Immature natural killer cell (primary cell): ENCODE data around the gene GXYLT2. TPM values are rescaled to one million over a fixed set of nuclear protein-coding genes. Genes with fewer than 3 reads are reported as not detected.
A peak's percentile ranks its signal among the peaks of the same experiment; 100 is the strongest.

ENCODE experiments used
- DNase-seq, 3 donors: peaks; one replicate each; pipeline ENCODE4 v3.0.0; 2022; ENCODE audit warnings: mixed read lengths in 1 of 3
- H3K27ac Mint-ChIP-seq, 6 donors: one replicate each; pipeline ENCODE4 v1.8.0; 2020; ENCODE audit warnings: mixed read lengths in 6 of 6, mild to moderate bottlenecking in 5 of 6, inconsistent platforms in 4 of 6, moderate library complexity in 3 of 6
- H3K27me3 Mint-ChIP-seq, 3 donors: one replicate each; pipeline ENCODE4 v1.8.0; 2020 to 2021; ENCODE audit warnings: low read depth in 3 of 3, mild to moderate bottlenecking in 3 of 3, mixed read lengths in 3 of 3, moderate library complexity in 3 of 3, inconsistent platforms in 1 of 3
- H3K36me3 Mint-ChIP-seq, 3 donors: one replicate each; pipeline ENCODE4 v1.8.0; 2020; ENCODE audit warnings: mixed read lengths in 3 of 3, inconsistent platforms in 2 of 3, mild to moderate bottlenecking in 2 of 3
- H3K4me1 Mint-ChIP-seq, 2 donors: one replicate each; pipeline ENCODE4 v1.8.0; 2020; ENCODE audit warnings: inconsistent platforms in 2 of 2, mild to moderate bottlenecking in 2 of 2, mixed read lengths in 2 of 2, moderate library complexity in 1 of 2
- H3K4me3 Mint-ChIP-seq, 5 donors: one replicate each; pipeline ENCODE4 v1.8.0; 2020; ENCODE audit warnings: mild to moderate bottlenecking in 5 of 5, mixed read lengths in 5 of 5, inconsistent platforms in 3 of 5, moderate library complexity in 3 of 5
- H3K9me3 Mint-ChIP-seq, 6 donors: one replicate each; pipeline ENCODE4 v1.8.0; 2020; ENCODE audit warnings: mild to moderate bottlenecking in 6 of 6, mixed read lengths in 6 of 6, inconsistent platforms in 4 of 6, moderate library complexity in 3 of 6
- polyA plus RNA-seq, 3 donors: library from polyadenylated mRNA; unstranded; fragments of 300-500 nt; fragmentation: Illumina TruSeq; gene quantifications; one replicate each; pipeline ENCODE4 v1.2.3, GENCODE V29; 2021

The GXYLT2 gene
- polyA plus RNA-seq, 3 donors from 2014 or later: not detected

DNA sequence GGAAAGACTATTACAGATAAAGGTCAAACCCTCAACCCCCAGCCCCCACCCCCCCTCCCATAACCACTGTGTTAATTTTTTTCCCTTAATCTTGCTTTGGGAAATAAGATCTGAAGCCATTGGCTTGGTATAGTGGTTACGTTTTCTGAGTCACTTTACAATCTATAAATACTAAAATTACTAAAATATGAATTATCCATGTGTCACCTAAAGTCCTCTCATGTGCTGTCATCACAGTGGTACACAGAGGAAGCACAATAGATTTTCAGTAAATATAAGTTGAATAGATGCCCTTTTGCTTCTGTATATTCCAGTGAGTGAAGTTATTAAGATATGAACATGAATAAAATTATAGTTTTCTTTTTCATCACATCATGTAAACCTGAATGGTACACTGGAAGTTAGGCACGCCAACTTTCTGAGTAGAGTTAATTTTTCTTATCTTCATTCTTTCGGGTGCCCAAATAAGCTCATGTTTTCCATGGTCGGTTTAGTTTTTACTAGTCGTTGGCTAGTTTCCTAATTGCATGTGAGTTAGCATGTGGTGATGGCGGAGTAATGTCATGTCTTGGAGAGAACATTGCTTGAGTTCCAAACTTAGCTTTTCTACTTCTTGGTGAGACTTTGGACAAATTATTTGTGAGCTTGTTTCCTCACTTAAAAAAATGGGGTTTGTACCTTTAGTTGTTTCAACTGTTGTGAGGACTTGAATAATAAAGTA lies 120.3 kb downstream of the GXYLT2 start:
- Mint-ChIP-seq H3K4me3 (peak overlapping the region in 2 of 5 donors; percentile 4 to 25), H3K36me3 (peaks cover 4 to 14% (median 14%) of the 10 kb centered on the region in 3 donors), H3K9me3 (no peaks in the 10 kb centered on the region), H3K4me1 (peaks cover 80 to 96% of the 10 kb centered on the region in 2 donors), H3K27me3 (no peaks in the 10 kb centered on the region), H3K27ac (peak overlapping the region in 5 of 6 donors; percentile 19 to 65 (median 46))
- DNase-seq: no peak

DNA sequence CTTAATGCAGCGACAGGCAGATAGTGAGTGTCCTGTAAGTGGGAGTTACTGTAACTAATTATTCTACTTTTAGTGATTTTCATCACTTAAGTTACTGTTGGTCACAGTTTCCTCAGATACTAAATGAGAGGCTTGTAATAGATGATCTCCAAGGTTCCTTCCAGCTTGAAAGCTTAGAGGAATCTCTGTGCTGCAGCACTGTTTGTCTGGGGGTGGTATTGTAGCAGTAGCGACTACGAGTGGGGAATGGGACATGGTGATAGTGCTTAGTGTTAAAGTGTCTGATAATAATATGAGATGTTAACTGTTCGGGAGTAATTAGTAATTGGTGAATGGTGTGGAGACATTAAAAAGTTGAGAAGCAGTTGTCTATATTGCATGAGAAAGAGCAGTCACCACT lies 121.2 kb downstream of the GXYLT2 start:
- H3K36me3 Mint-ChIP-seq: peaks cover 4 to 11% (median 11%) of the 10 kb centered on the region in 3 donors
- no peak for DNase-seq
- peaks cover 0 to 2% (median 2%) of the 10 kb centered on the region in 3 donors for H3K27me3 Mint-ChIP-seq
- peak overlapping the region; percentile 31 to 67 (median 43) for H3K27ac Mint-ChIP-seq
- peaks cover 78 to 92% of the 10 kb centered on the region in 2 donors for H3K4me1 Mint-ChIP-seq
- H3K9me3 Mint-ChIP-seq: no peaks in the 10 kb centered on the region
- H3K4me3 Mint-ChIP-seq: peak overlapping the region in 2 of 5 donors; percentile 18 to 25

DNA sequence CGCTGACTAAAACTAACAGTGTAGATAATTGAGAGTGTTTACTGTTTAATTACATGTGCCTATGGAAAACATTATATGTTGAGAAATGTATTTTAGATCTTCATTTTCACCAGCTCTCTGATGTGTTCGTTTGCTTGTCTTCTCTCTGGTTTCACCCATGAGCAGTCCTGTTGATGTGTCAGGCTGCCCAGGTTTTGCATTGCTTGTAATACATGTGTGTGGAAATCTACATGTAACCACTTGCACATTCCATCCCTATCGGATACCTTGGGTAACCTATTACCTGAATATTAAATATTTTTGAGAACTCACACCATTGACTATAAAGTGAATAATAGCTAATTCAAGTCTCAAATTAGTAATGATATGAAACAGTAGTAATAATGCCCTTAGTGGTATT lies 121.9 kb downstream of the GXYLT2 start:
- no peak overlapping the region for H3K4me3 Mint-ChIP-seq
- peaks cover 74 to 90% of the 10 kb centered on the region in 2 donors for H3K4me1 Mint-ChIP-seq
- H3K9me3 Mint-ChIP-seq: no peaks in the 10 kb centered on the region
- peak overlapping the region in 2 of 6 donors; percentile 17 to 80 for H3K27ac Mint-ChIP-seq
- H3K27me3 Mint-ChIP-seq: peaks cover 0 to 3% (median 2%) of the 10 kb centered on the region in 3 donors
- H3K36me3 Mint-ChIP-seq: peaks cover 4 to 8% (median 6%) of the 10 kb centered on the region in 3 donors
- DNase-seq: no peak

DNA sequence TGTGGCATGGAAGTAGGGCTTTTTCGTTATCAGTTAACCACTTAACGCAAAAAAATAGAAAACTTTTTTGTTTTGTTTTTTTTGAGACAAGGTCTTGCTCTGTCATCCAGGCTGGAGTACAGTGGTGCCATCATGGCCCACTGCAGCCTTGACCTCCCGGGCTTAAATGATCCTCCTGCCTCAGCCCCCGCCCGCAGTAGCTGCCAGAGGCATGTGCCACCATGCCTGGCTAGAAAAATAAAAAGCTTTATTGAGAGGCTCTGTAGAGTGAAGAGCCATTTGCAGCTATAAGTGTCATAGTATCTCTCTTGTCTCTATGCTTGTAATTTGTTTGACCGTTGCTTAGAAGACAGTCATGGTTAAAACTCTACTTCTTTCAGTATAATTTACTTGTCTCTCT lies 122.3 kb downstream of the GXYLT2 start:
- H3K4me3 Mint-ChIP-seq: no peak overlapping the region
- peaks cover 4 to 8% (median 6%) of the 10 kb centered on the region in 3 donors for H3K36me3 Mint-ChIP-seq
- H3K27me3 Mint-ChIP-seq: peaks cover 0 to 3% (median 2%) of the 10 kb centered on the region in 3 donors
- H3K27ac Mint-ChIP-seq: peak overlapping the region in 4 of 6 donors; percentile 10 to 44 (median 22)
- H3K9me3 Mint-ChIP-seq: no peaks in the 10 kb centered on the region
- DNase-seq: no peak
- H3K4me1 Mint-ChIP-seq: peaks cover 72 to 88% of the 10 kb centered on the region in 2 donors

- no peak for DNase-seq
- Mint-ChIP-seq H3K4me3 (peak overlapping the region in 2 of 5 donors; percentile 52 to 70), H3K9me3 (no peaks in the 10 kb centered on the region), H3K4me1 (peaks cover 58 to 82% of the 10 kb centered on the region in 2 donors), H3K27ac (peak overlapping the region in 5 of 6 donors; percentile 1 to 63 (median 25)), H3K27me3 (peaks cover 0 to 4% (median 3%) of the 10 kb centered on the region in 3 donors), H3K36me3 (no peaks in the 10 kb centered on the region)
Observed at GRCh38 chr3:73018298-73018697, 130.5 kb downstream of the GXYLT2 start.

DNA sequence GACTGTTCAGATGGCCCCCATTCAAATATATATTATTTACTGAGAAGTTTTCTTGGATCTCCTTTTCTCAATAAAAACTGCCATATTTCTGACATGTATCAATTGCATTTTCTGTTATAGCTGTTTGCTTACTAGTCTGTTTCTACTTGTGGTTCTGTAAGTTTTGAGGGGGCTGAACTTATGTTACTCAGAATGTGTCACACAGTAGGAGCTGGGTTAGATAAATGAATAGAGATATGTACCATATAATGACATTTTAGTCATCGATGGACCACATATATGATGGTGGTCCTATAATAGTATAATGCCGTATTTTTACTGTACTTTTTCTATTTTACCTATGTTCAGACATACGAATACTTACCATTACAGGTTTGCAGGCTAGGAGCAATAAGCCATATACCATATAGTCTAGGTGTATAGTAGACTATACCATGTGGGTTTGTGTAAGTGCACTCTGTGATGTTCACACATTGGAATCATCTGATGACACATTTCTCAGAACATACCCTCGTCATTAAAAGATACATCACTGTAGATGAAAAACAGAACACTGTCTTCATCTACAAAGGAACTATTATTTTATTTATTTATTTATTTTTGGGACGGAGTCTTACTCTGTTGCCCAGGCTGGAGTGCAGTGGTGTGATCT lies 131.1 kb downstream of the GXYLT2 start:
- H3K36me3 Mint-ChIP-seq: no peaks in the 10 kb centered on the region
- peak overlapping the region in 2 of 6 donors; percentile 1 to 63 for H3K27ac Mint-ChIP-seq
- no peaks in the 10 kb centered on the region for H3K9me3 Mint-ChIP-seq
- H3K4me1 Mint-ChIP-seq: peaks cover 57 to 81% of the 10 kb centered on the region in 2 donors
- H3K4me3 Mint-ChIP-seq: peak overlapping the region in 1 of 5 donors; percentile 29
- H3K27me3 Mint-ChIP-seq: peaks cover 0 to 3% (median 1%) of the 10 kb centered on the region in 3 donors
- no peak for DNase-seq

GRCh38 chr3:73021301-73021835 lies 133.5 kb downstream of the GXYLT2 start:
- H3K4me3 Mint-ChIP-seq: no peak overlapping the region
- H3K36me3 Mint-ChIP-seq: no peaks in the 10 kb centered on the region
- DNase-seq: no peak
- no peaks in the 10 kb centered on the region for H3K9me3 Mint-ChIP-seq
- H3K4me1 Mint-ChIP-seq: peaks cover 63 to 91% of the 10 kb centered on the region in 2 donors
- peak overlapping the region in 3 of 6 donors; percentile 41 to 54 (median 42) for H3K27ac Mint-ChIP-seq
- H3K27me3 Mint-ChIP-seq: no peaks in the 10 kb centered on the region

DNA sequence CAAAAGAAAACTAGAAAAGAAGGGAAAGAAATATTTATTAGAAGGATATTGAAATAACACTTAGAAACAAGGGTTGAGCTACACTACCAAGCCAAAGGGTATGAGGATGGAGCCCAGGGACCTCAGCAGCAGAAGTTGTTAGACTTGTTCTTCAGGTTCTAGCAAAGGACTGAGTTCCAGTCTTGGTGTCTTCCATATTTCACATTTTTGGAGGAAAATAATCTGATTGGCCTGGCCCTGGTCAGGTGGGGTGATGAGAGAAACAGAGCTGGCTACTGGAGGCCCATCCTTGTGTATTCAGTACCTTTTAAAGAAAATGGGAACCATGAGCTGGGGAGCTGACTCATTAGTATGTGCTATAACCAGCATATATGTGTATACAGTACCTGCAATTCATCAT lies 137.0 kb downstream of the GXYLT2 start:
- Mint-ChIP-seq H3K9me3 (no peaks in the 10 kb centered on the region), H3K27ac (no peak overlapping the region), H3K4me3 (no peak overlapping the region), H3K4me1 (peaks cover 70 to 95% of the 10 kb centered on the region in 2 donors), H3K36me3 (no peaks in the 10 kb centered on the region), H3K27me3 (no peaks in the 10 kb centered on the region)
- DNase-seq: no peak

DNA sequence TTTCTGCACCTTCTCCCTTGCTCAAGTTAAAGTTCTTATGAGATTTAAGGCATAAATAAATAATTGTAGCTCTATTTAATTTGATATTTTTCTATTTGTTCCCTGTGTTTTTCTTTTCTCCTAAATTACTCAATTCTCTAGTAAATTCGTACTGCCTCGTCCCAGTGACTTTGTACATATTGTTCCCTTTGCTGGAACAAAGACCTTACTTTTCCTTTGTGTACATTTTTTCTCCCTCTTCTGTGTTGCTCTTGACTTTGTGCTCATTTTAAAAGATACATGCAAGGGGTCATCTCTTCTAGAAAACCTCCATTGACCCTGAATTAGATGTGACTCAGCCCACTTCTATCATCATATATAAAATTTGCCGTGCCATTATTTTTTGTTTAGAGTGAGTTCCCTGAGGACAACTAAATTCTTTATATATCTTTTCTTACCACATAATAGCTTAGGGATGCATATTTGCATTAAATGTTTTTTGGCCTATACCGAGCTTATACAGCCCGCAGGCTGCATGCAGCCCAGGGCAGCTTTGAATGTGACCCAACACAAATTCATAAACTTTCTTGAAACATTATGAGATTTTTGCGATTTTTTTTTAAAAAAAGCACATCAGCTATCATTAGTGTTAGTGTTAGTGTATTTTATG lies 138.4 kb downstream of the GXYLT2 start:
- no peaks in the 10 kb centered on the region for H3K27me3 Mint-ChIP-seq
- no peaks in the 10 kb centered on the region for H3K36me3 Mint-ChIP-seq
- DNase-seq: no peak
- H3K9me3 Mint-ChIP-seq: no peaks in the 10 kb centered on the region
- H3K4me3 Mint-ChIP-seq: no peak overlapping the region
- H3K4me1 Mint-ChIP-seq: peaks cover 71 to 95% of the 10 kb centered on the region in 2 donors
- peak overlapping the region in 1 of 6 donors; percentile 29 for H3K27ac Mint-ChIP-seq

Other genes with a start within 250 kb of the GXYLT2 start
- gene SHQ1, start 39.6 kb upstream of the GXYLT2 start, polyA plus RNA-seq: 10 to 100 TPM; 12.4 to 27.4 (median 15.3) TPM
- gene PPP4R2, start 108.8 kb downstream of the GXYLT2 start, polyA plus RNA-seq: 10 to 100 TPM; 27.6 to 47.3 (median 44.9) TPM
- gene EBLN2, start 173.6 kb downstream of the GXYLT2 start, polyA plus RNA-seq: 1 to 10 TPM in 1 of 3 donors, under 1 TPM in 2; 0.16 to 2.1 (median 0.18) TPM